GM18861 (cell line): ENCODE results near the gene GNB1L.
"Not testable (repeated sequence)": the region's sequence is repeated elsewhere in the genome, so short reads cannot be mapped to it uniquely, and the experiment has no call there.

Experiments
- ATAC-seq: cut with Tn5 transposase; IDR thresholded peaks from one replicate; pipeline ENCODE4 v1.9.1; 2021; ENCODE audit not compliant: unreplicated experiment

GNB1L gene

DNA sequence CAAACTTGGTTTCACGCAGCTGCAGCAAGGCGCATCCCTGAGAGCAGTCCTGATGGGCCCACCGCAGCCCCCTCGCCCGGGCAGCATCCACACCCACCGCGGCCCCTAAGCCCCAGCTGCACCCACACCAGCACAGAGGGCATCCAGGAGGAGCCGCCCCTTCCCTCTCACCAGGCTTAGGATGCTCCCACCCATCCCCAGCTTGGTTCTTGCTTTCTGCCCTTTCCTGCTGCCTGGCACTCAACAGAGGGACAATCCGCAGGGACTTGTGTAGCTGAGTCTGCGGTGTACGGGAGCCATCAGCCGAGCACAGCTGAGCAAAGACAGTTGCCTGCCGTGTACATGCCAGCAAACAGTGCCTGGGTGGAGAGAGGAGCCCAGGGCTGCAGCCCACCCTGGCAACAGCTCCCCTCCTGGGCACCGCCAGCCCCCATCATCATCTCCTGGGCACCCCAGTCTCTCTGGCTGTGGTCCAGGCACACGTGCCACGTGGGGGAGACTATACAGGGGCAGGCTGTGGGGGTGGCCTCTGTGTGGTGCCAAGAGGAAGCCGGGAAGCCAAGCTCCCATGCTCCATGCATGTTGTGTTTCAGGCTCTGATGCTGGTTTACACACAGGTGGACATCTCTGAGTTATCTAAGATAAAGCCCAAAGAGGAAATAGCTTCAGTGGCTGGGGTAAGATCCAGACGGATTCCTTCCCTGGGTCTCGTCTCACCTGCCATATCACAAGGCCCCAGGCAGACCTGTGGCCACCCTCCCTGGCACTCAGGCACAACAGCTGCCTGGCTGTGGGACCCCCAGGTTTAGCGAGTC, 36.0 kb upstream of the GNB1L start:
- ATAC-seq = no peak

GRCh38 chr22:19889951-19890350, 35.3 kb upstream of the GNB1L start:
- ATAC-seq = no peak

DNA sequence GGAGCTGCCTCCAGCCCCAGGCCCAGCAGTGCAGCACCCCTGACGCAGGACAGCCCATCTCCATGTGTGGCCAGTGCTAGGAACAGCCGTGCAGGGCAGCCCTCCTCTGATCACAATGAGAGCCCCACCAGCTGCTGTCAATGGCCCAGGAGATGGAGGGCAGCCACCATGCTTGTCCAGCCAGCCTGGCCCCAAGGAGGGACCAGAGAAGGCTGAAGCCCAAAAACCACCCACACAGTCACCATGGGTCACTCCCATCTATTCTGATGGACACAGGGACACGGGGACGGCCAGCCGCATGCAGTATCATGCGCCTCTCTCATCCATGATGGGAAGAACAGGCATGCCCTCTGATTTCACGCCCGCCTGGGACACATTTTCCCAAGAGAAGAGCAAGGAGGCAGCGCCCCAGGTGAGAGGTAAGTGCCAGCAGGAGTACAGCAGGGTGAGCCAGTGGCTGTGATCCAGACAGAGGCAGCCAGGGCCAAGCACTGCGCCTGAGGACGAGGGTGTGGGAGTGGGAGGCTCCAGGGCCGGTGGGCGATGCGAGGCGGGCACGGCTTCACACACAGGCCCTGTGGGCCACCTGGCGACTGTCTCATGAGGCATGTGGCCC, 33.6 kb upstream of the GNB1L start:
- ATAC-seq = no peak

DNA sequence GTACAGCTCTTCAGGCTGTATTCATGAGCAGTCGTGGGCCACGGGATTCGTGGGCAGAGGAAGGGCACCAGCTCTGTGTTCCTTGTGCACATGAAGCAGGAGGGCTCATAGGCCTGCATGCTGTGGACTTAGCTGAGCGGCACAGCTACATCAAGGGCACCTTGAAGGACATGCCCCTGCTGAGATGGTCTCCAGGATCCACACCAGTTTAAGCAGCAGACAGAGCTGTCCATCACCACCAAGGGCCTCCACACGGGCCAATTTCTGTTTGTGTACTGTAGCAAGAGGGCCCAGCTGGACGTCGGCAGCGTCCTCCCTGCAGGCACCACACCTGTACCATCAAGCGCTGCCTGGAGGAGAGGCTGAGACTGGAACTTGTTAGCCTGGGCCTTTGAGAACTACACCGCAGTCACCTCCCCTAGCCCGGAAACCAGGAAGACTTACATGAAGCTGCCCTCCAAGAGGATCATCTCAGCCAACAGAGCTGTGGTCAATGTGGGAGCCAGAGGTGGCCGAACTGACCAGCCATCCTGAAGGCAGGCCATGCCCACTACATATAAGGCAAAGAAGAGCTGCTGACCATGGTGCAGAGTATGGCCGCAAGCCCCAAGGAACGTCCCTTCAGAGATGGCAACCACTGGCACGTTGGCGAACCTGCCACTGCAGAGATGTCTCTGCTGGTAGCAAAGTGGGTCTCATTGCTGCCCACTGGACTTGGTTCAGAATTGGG, 32.7 kb upstream of the GNB1L start:
- ATAC-seq = no peak

GRCh38 chr22:19886605-19887255, 32.1 kb upstream of the GNB1L start:
- ATAC-seq = no peak

GRCh38 chr22:19885841-19886592, 31.3 kb upstream of the GNB1L start:
- no peak for ATAC-seq

DNA sequence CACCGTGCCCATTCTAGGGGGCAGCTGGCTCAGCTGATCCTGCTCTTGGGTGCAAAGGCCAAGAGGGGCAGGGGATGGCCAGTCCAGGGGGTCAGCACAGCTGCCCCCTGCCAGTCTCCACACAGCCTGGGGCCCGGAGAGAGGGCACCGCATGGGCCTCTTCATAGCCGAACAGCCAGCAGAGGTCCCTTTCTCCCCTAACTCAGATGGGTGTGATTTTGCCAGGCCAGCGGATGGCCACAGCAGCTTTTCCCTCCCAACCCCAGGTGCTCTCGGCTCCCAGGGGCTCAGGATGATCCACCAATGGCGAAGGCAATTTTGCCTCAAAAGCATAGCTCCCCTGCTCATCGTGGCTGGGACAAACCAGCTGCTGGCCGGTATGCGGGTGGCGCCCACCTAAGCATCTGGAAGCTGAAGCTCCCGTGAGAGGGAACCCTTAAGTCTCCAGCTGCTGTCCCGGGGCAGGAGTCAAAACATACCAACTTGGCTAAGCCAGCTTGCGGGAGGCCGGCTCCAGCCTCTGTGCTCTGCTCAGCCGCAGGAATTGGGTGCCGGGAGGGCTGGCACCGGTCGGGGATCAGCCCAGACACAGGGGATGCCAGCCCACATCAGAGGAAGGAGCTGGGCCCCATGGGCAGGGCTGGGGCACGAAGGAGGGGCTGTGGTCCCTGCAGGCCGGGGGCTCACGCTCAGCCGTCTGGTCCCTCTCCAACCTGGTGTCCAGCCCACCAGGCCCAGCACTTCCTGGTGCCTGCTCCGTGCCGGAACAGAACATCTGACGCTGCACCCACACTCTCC, 30.5 kb upstream of the GNB1L start:
- no peak for ATAC-seq

DNA sequence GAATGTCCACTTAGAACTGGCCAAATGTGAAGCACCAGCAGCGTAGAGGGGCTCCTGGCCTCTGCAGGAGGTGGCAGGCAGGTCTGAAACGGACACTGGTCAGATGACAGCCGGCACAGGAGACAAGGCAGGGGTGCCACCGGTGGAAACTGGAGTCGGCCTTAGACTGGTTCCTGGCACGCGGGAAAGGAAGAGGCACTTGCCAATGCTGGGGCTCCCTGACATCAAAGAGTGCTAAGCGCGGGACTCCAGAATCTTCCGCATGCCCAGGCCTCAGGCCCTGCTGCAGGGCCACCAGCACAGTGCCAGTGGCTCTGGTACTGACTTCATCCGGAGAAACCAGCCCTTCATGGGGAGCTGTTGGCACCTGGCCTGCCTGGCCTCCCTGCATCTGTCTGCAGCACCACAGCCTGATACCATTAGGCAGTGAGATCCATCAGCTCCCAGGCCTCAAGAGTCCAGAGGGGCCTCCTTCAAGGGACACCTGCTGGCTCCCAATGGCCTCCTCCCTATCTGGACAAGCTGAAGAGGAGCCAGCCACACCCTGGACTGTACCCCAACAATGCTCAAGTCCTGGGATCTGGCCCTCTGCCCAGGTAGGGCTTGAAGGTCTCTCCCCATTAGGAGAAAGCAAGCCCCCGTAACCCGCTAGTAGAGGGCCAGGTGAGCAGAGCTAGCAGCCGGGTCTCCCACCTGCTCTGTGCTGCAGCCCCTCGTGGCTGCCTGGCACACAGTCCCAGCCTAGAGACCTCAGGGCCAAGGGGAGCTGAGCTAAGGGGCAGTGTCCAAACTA, 29.7 kb upstream of the GNB1L start:
- no peak for ATAC-seq

DNA sequence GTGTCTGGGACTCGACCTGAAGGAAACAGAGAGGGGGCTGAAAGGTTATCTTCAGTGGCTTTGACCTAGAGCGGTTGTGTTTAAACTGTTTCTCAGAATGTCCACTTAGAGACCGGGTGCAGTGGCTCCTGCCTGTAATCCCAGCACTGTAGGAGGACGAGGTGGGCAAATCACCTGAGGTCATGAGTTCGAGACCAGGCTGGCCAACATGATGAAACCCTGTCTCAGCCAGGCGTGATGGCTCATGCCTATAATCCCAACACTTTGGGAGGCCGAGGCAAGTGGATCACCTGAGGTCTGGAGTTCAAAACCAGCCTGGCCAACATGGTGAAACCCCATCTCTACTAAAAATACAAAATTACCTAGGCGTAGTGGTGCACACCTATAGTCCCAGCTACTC, 28.8 kb upstream of the GNB1L start:
- not testable (repeated sequence) for ATAC-seq

DNA sequence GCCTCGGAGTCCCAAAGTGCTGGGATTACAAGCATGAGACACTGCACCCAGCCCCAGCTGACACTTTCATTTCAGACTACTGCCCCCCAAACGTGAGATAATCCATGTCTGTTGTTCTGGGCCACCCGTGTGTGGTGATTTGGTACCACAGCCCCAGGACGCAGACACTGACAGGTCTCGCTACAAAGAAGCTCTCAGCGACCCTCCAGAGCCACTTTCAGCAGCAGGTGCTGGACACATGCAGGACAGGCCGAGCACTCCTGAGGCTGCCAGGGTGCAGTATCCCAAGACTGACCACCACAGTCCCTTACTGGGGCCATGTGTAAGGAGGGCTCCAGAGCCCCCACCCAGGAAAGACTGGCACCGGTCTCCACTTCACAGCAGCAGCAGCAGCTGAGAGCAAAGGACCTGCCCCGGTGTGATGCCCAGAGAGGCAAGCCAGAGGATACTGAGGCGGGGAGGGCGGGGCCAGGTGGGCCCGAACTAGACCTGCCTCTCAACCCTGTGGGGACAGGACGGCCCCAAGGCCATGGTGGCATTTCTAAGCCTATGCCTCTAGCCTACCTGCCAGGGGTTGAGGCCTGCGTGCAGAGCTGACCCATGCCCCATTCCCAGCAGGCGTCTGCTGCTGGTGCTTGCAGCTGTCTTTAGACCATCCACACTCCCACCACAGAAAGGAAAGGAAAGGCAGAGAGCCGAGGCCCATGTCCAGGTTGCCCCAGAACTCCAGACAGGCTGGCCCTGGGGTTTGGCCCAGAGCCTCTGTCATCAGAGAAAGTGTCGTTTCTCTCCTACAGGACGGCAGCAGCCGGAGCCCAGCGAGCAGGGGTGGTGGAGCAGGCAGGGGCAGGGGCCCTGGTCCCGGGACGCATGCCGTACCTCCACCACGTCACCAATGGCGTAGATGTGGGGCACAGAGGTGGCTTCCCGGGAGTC, 28.0 kb upstream of the GNB1L start:
- ATAC-seq = no peak

GRCh38 chr22:19880786-19881569, 26.3 kb upstream of the GNB1L start:
- ATAC-seq = no peak

GRCh38 chr22:19879992-19880785, 25.5 kb upstream of the GNB1L start:
- ATAC-seq = no peak

DNA sequence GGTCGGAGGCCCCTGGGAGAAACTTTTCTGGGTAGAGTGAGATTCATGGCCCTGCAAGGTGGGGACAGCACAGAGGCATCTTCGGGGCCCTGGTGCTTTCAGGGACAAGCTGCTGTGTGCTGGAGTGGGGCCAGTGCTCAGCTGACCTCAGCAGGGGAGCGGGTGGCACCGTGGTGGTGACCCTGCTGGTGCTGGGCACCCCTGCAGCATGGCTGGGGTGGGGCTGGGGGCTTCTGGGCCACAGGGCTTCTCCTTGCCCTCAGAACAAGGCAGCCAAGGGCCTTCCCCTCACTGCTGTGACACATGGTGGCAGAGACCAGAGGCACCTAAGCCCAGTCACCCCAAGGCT, 24.9 kb upstream of the GNB1L start:
- no peak for ATAC-seq

DNA sequence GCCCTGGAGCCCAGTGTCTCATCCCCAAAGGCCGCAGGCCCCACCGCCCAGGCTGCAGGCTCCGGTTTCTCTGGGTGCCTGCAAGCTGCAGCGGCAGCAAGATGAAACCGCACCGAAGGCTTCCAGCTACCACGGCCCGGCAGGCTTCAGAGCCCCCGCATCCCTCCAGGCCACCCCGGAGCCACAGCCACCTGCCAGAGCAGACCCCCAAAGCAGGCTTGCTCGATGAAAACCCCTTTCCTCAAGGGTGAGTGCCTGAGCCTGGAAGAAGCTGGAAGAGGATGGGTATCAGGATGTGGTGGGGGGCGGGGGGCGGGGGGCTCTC, 24.5 kb upstream of the GNB1L start:
- ATAC-seq = no peak

- no peak for ATAC-seq
These were observed 24.0 kb upstream of the GNB1L start for GRCh38 chr22:19878461-19879245.
